Stimulated activated CD8-positive, alpha-beta memory T cell treated with anti-CD3 and anti-CD28 coated beads, Interleukin-4, amount 100 ng/mL, for 48 hours (primary cell): ENCODE data around the gene PTPN6.

ENCODE experiments used
- DNase-seq: peaks from one replicate; pipeline ENCODE4 v3.0.0-alpha.2; 2020

PTPN6 gene

GRCh38 chr12:6923003-6923732 is 28.0 kb upstream of the PTPN6 start:
- no peak for DNase-seq

- no peak for DNase-seq
Measured at GRCh38 chr12:6923851-6924250, 27.3 kb upstream of the PTPN6 start.

GRCh38 chr12:6925239-6925539 is 26.0 kb upstream of the PTPN6 start:
- no peak for DNase-seq

- no peak for DNase-seq
Measured at GRCh38 chr12:6925540-6926279, 25.4 kb upstream of the PTPN6 start.

- peak; percentile 68 for DNase-seq
Measured at GRCh38 chr12:6927379-6928021, 23.7 kb upstream of the PTPN6 start, which contains the start of gene ATN1. Gene ATN1 (plus strand): TSS chr12:6927959. CDS start chr12:6934002, 6,043 bp downstream.

GRCh38 chr12:6928022-6928702 is 23.0 kb upstream of the PTPN6 start:
- no peak for DNase-seq

GRCh38 chr12:6928703-6929407 is 22.3 kb upstream of the PTPN6 start:
- no peak for DNase-seq

GRCh38 chr12:6929466-6930452 is 21.4 kb upstream of the PTPN6 start:
- no peak for DNase-seq

GRCh38 chr12:6932766-6933165 is 18.4 kb upstream of the PTPN6 start:
- DNase-seq, result no peak

GRCh38 chr12:6934110-6934509 is 17.0 kb upstream of the PTPN6 start:
- DNase-seq, result no peak

- no peak for DNase-seq
Measured at GRCh38 chr12:6935371-6936193, 15.6 kb upstream of the PTPN6 start.

GRCh38 chr12:6936194-6936635 is 14.9 kb upstream of the PTPN6 start:
- DNase-seq, result no peak

- DNase-seq, result peak; percentile 73
Measured at GRCh38 chr12:6936636-6937480, 14.3 kb upstream of the PTPN6 start.

- DNase-seq, result peak; percentile 95
Measured at GRCh38 chr12:6937481-6938352, 13.4 kb upstream of the PTPN6 start.

GRCh38 chr12:6938353-6939190 is 12.6 kb upstream of the PTPN6 start:
- DNase-seq, result no peak

- DNase-seq, result no peak
Measured at GRCh38 chr12:6939191-6939540, 12.0 kb upstream of the PTPN6 start.

- DNase-seq, result no peak
Measured at GRCh38 chr12:6941267-6941666, 9.9 kb upstream of the PTPN6 start.

- DNase-seq, result no peak
Measured at GRCh38 chr12:6941782-6942181, 9.4 kb upstream of the PTPN6 start.
